ENCODE data around the gene DNAJC15. TPM values are rescaled to one million over a fixed set of nuclear protein-coding genes. Genes with fewer than 3 reads are reported as not detected.
"Not testable (repeated sequence)": the region's sequence is repeated elsewhere in the genome, so short reads cannot be mapped to it uniquely, and the experiment has no call there.

Gene DNAJC15
- 10 to 100 TPM; 14.5 to 16.8 TPM for total RNA-seq

DNA sequence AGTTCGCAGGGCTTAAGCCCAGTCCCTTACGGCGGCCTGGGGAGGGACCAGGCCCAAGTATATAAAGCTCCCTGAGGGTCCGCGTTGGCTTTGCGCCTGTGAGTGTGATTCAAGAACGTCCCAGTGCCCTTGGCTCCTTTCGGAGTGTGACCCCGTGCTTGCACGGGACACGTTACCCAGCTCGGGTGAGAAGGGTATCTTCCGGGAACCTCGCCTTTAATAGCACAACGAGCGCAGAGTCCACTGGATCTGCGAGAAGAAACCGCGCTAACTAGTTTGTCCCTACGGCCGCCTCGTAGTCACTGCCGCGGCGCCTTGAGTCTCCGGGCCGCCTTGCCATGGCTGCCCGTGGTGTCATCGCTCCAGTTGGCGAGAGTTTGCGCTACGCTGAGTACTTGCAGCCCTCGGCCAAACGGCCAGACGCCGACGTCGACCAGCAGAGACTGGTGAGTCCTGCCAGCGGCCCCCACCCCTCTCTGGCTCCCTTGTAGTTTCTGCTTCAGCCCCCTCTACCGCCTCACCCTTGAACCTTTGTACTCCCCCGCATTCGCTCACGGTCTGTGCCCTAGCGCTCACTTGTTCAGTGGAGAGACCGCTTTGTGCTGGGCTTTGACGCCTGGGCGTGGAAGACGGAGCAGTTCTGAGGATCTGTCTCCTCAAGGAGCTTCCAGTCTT is at the start of gene DNAJC15:
TSS of gene DNAJC15 (plus strand) at position 298 of the 675 bp plus-strand sequence. CDS start at position 339, 41 bp downstream.
- peak within 1 kb of the TSS; percentile 98 for H3K4me3 Mint-ChIP-seq
- no peaks in the 10 kb centered on the region for H3K9me3 Mint-ChIP-seq
- no peaks in the 10 kb centered on the region for H3K27me3 Mint-ChIP-seq (ENCODE audit: low read depth)
- peaks cover 9% of the 10 kb centered on the region for H3K36me3 Mint-ChIP-seq (ENCODE audit: low read depth)
- peak; percentile 88 for DNase-seq
- CTCF ChIA-PET: interaction anchor here (0.5 to 1.5 kb wide), 8 partner anchors 9 to 1672 kb away, joined by 3 to 6 read pairs (median 4); no protein-coding TSS in a partner anchor
- H3K4me1 Mint-ChIP-seq (ENCODE audit: low read depth): peaks cover 30% of the 10 kb centered on the region
- peak within 1 kb of the TSS; percentile 94 for H3K27ac Mint-ChIP-seq
- intact Hi-C loops (cut with micrococcal nuclease): loop anchor here (1.0 kb wide), 5 partner anchors 22 to 53 kb away; partner anchors contain the start of gene EPSTI1

DNA sequence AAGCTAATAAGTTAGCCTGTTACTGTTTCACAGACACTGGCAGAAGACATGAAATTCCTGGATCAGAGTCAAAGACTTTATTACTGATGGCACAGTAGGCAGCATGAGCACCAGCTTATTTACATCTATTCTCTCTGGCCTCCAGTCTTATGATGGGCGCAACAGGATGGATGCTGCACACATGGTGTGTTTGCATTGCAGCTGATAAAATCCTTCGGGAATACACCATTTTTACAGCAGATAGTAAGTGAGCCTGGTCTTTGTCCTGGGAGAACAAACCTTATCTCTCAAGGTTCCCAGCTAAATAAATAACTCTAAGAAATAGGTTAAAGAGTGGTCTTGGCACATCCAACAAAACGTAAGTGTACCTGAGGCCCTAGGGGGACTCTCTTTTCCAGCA is 47.3 kb upstream of the DNAJC15 start:
- peaks cover 3% of the 10 kb centered on the region for H3K9me3 Mint-ChIP-seq
- no peak overlapping the region for H3K4me3 Mint-ChIP-seq
- peaks cover 12% of the 10 kb centered on the region for H3K36me3 Mint-ChIP-seq (ENCODE audit: low read depth)
- intact Hi-C loops (cut with micrococcal nuclease): loop anchor here (10.0 kb wide), 1 partner anchor 651 kb away; no protein-coding TSS in a partner anchor
- no peak for DNase-seq
- no peaks in the 10 kb centered on the region for H3K27me3 Mint-ChIP-seq (ENCODE audit: low read depth)
- CTCF ChIA-PET: interaction anchor here (0.7 to 1.2 kb wide), 3 partner anchors 14 to 81 kb away, joined by 3 read pairs; partner anchors contain the start of gene EPSTI1
- no peak overlapping the region for H3K27ac Mint-ChIP-seq
- H3K4me1 Mint-ChIP-seq (ENCODE audit: low read depth): no peaks in the 10 kb centered on the region

- H3K27me3 Mint-ChIP-seq (ENCODE audit: low read depth): no peaks in the 10 kb centered on the region
- intact Hi-C loops (cut with micrococcal nuclease): loop anchor here (10.0 kb wide), 1 partner anchor 652 kb away; no protein-coding TSS in a partner anchor
- CTCF ChIA-PET: no interaction called here
- H3K9me3 Mint-ChIP-seq: peaks cover 3% of the 10 kb centered on the region
- no peaks in the 10 kb centered on the region for H3K4me1 Mint-ChIP-seq (ENCODE audit: low read depth)
- H3K36me3 Mint-ChIP-seq (ENCODE audit: low read depth): peaks cover 12% of the 10 kb centered on the region
- no peak for DNase-seq
- H3K4me3 Mint-ChIP-seq: no peak overlapping the region
- H3K27ac Mint-ChIP-seq: no peak overlapping the region
Measured at GRCh38 chr13:42977219-42977659, 46.1 kb upstream of the DNAJC15 start.

DNA sequence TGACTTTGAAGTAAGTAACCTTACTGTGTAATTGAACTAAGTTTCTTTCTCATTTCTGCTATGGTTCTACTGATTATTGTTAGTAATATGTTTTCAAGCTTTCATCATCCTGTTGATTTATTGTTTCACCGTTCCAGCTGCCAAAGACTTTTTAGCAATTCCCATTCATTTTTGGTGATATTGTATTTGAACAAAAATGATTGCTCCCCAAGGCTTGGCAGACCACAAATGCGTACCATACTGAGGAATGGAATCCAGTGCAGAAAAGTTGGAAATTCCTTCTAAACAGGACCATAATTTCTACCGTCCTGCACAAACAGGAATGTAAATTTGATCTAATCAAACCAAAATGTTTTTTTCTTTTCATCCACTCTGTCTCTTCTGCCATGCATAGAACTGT is 42.1 kb upstream of the DNAJC15 start:
- no peak overlapping the region for H3K27ac Mint-ChIP-seq
- peaks cover 2% of the 10 kb centered on the region for H3K9me3 Mint-ChIP-seq
- H3K4me3 Mint-ChIP-seq: no peak overlapping the region
- intact Hi-C loops (cut with micrococcal nuclease): no loop called here
- DNase-seq: no peak
- peaks cover 5% of the 10 kb centered on the region for H3K4me1 Mint-ChIP-seq (ENCODE audit: low read depth)
- CTCF ChIA-PET: no interaction called here
- H3K36me3 Mint-ChIP-seq (ENCODE audit: low read depth): peaks cover 11% of the 10 kb centered on the region
- H3K27me3 Mint-ChIP-seq (ENCODE audit: low read depth): no peaks in the 10 kb centered on the region

DNA sequence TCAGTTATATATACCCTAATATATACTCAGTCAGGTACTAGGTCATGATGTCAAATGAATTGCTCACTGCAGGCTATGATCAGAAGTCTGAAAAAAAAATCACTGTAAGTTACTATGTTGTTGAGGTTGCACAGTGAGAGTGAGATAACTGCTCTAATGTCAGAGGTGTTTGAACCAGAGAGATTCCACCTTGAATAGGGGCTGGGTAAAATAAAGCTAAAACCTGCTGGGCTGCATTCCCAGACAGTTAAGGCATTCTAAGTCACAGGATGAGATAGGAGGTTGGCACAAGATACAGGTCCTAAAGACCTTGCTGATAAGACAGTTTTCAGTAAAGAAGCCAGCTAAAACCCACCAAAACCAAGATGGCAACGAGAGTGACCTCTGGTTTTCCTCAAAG is 41.5 kb upstream of the DNAJC15 start:
- peaks cover 2% of the 10 kb centered on the region for H3K9me3 Mint-ChIP-seq

GRCh38 chr13:42984026-42984425 is 39.4 kb upstream of the DNAJC15 start:
- H3K4me1 Mint-ChIP-seq (ENCODE audit: low read depth): peaks cover 6% of the 10 kb centered on the region
- no peak overlapping the region for H3K27ac Mint-ChIP-seq
- peaks cover 7% of the 10 kb centered on the region for H3K36me3 Mint-ChIP-seq (ENCODE audit: low read depth)
- DNase-seq: no peak
- intact Hi-C loops (cut with micrococcal nuclease): no loop called here
- H3K4me3 Mint-ChIP-seq: no peak overlapping the region
- no peaks in the 10 kb centered on the region for H3K27me3 Mint-ChIP-seq (ENCODE audit: low read depth)
- CTCF ChIA-PET: no interaction called here
- H3K9me3 Mint-ChIP-seq: no peaks in the 10 kb centered on the region

More for the DNA sequence above, 41.5 kb upstream of the DNAJC15 start:
- CTCF ChIA-PET: interaction anchor here (1.1 kb wide), 1 partner anchor 8 kb away, joined by 3 read pairs; no protein-coding TSS in a partner anchor
- intact Hi-C loops (cut with micrococcal nuclease): no loop called here
- Mint-ChIP-seq H3K4me1 (ENCODE audit: low read depth) (peaks cover 5% of the 10 kb centered on the region), H3K4me3 (no peak overlapping the region), H3K36me3 (ENCODE audit: low read depth) (peaks cover 11% of the 10 kb centered on the region), H3K27ac (no peak overlapping the region), H3K27me3 (ENCODE audit: low read depth) (no peaks in the 10 kb centered on the region)
- DNase-seq: no peak

GRCh38 chr13:42984691-42985090 is 38.7 kb upstream of the DNAJC15 start:
- Mint-ChIP-seq H3K9me3 (no peaks in the 10 kb centered on the region), H3K27ac (no peak overlapping the region), H3K4me1 (ENCODE audit: low read depth) (peaks cover 9% of the 10 kb centered on the region), H3K27me3 (ENCODE audit: low read depth) (no peaks in the 10 kb centered on the region), H3K36me3 (ENCODE audit: low read depth) (peaks cover 7% of the 10 kb centered on the region), H3K4me3 (no peak overlapping the region)
- DNase-seq: no peak
- intact Hi-C loops (cut with micrococcal nuclease): no loop called here
- CTCF ChIA-PET: interaction anchor here (2.0 to 2.2 kb wide), 2 partner anchors 15 to 820 kb away, joined by 5 to 7 read pairs; no protein-coding TSS in a partner anchor

- H3K9me3 Mint-ChIP-seq: no peaks in the 10 kb centered on the region
- no peaks in the 10 kb centered on the region for H3K27me3 Mint-ChIP-seq (ENCODE audit: low read depth)
- no peak for DNase-seq
- CTCF ChIA-PET: interaction anchor here (2.0 to 2.2 kb wide), 2 partner anchors 16 to 819 kb away, joined by 5 to 7 read pairs; no protein-coding TSS in a partner anchor
- no peak overlapping the region for H3K27ac Mint-ChIP-seq
- intact Hi-C loops (cut with micrococcal nuclease): no loop called here
- H3K36me3 Mint-ChIP-seq (ENCODE audit: low read depth): no peaks in the 10 kb centered on the region
- no peak overlapping the region for H3K4me3 Mint-ChIP-seq
- peaks cover 17% of the 10 kb centered on the region for H3K4me1 Mint-ChIP-seq (ENCODE audit: low read depth)
Measured at GRCh38 chr13:42985312-42986175, 37.8 kb upstream of the DNAJC15 start.

- no peak overlapping the region for H3K4me3 Mint-ChIP-seq
- H3K4me1 Mint-ChIP-seq (ENCODE audit: low read depth): peaks cover 24% of the 10 kb centered on the region
- H3K27ac Mint-ChIP-seq: no peak overlapping the region
- H3K27me3 Mint-ChIP-seq (ENCODE audit: low read depth): no peaks in the 10 kb centered on the region
- H3K36me3 Mint-ChIP-seq (ENCODE audit: low read depth): no peaks in the 10 kb centered on the region
- no peaks in the 10 kb centered on the region for H3K9me3 Mint-ChIP-seq
- CTCF ChIA-PET: interaction anchor here (2.0 to 2.2 kb wide), 2 partner anchors 17 to 818 kb away, joined by 5 to 7 read pairs; no protein-coding TSS in a partner anchor
- DNase-seq: no peak
- intact Hi-C loops (cut with micrococcal nuclease): no loop called here
Measured at GRCh38 chr13:42986176-42986574, 37.2 kb upstream of the DNAJC15 start.

DNA sequence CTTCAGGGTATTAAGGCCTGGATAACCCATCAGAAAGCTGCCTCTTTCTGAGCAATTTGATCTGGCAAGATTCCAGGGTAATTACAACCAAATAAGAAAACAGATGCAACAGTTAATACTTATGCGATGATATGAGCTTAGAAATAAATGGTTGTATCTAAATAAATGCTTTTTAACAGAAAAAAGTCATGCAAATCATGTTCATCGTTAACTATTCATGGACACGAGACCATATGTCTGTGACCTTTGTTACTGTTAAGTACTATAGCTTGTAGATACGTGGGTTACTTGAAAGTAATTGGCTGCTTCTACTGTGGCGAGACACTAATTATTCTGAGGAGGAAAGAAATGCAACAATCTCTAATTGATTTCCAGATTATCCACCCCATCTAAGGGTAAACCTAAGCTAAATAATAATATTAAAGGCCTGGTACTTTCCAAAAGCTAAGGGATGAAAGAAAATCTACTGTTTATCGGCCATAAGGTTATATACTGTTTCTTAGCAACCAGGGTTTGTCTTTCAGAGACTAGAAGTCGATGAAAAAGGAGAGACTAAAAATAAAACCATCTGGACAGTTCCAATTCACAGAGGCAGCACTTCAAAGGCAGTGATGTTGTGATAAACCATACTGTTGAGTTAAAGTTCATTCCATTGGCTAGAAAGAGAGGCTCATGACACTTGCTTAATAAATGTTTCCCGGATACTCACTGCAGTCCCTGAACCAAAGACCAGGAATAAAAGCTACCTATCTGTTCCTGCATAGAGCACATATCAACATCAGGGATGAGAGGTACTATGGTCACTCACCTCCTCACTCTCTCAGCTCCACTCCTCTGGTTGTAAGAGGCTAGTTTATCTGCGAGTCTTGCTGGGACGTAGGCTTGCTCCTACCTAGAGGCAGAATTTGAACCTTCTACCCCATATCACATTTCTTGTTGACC is 32.8 kb upstream of the DNAJC15 start:
- Mint-ChIP-seq H3K36me3 (ENCODE audit: low read depth) (no peaks in the 10 kb centered on the region), H3K9me3 (no peaks in the 10 kb centered on the region), H3K4me3 (peak overlapping the region; percentile 87), H3K27me3 (ENCODE audit: low read depth) (no peaks in the 10 kb centered on the region), H3K4me1 (ENCODE audit: low read depth) (peaks cover 39% of the 10 kb centered on the region), H3K27ac (peak overlapping the region; percentile 63)
- no peak for DNase-seq
- CTCF ChIA-PET: interaction anchor here (0.8 to 5.0 kb wide), 7 partner anchors 15 to 395 kb away, joined by 3 to 20 read pairs (median 3); partner anchors contain the start of gene DNAJC15
- intact Hi-C loops (cut with micrococcal nuclease): loop anchor here (5.0 to 10.0 kb wide), 4 partner anchors 598 to 887 kb away; partner anchors contain the start of genes AKAP11, CCDC122 and LACC1

- not testable (repeated sequence) for DNase-seq
Measured at GRCh38 chr13:42991233-42991897, 32.0 kb upstream of the DNAJC15 start.

More at GRCh38 chr13:42991233-42991897, 32.0 kb upstream of the DNAJC15 start:
- CTCF ChIA-PET: interaction anchor here (0.5 to 5.0 kb wide), 7 partner anchors 20 to 396 kb away, joined by 3 to 20 read pairs (median 4); partner anchors contain the start of gene DNAJC15
- not testable (repeated sequence) for H3K9me3 Mint-ChIP-seq; H3K27me3 Mint-ChIP-seq (ENCODE audit: low read depth); H3K36me3 Mint-ChIP-seq (ENCODE audit: low read depth)
- intact Hi-C loops (cut with micrococcal nuclease): loop anchor here (5.0 to 10.0 kb wide), 4 partner anchors 599 to 886 kb away; partner anchors contain the start of genes AKAP11, CCDC122 and LACC1
- peak overlapping the region; percentile 87 for H3K4me3 Mint-ChIP-seq
- H3K4me1 Mint-ChIP-seq (ENCODE audit: low read depth): peaks cover 44% of the 10 kb centered on the region
- H3K27ac Mint-ChIP-seq: peak overlapping the region; percentile 98

Data from activated naive CD4-positive, alpha-beta T cell treated with anti-CD3 and anti-CD28 coated beads for 36 hours (primary cell).